ENCODE measurements around the gene C3orf62. TPM values are rescaled to one million over a fixed set of nuclear protein-coding genes. Genes with fewer than 3 reads are reported as not detected.

Gene C3orf62
- total and polyA plus RNA-seq, 4 donors: 0.96 to 3.1 (median 1.6) TPM

DNA sequence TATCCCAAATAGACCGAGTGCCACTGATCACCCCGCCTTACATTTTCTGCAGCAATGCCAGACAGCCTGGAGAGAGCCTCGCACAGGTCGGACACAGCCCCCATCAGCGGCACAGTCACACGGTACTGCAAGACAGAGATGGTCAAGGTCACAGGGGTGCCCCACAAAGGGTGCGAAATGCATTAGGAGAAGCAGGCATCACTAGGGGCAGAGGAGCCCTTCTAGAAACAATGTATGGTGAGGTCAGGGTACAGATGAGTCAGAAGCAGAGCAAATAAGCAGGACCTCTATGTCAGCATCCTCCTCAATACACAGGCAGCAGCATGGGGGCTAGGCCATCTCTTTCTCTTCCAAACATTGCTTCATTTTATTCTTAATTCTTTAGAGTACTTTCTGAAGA, 21.5 kb upstream of the C3orf62 start:
- no peak for TF ChIP-seq TAF1 (conservative IDR thresholded peaks at IDR 0.05)
- no peak for TF ChIP-seq NR2F2 (IDR thresholded peaks at IDR 0.05)
- TF ChIP-seq FOXA1 (IDR thresholded peaks at IDR 0.05): no peak
- Histone ChIP-seq H3K9me3 (ENCODE audit: control insufficient read depth in 4 of 4, low read length in 3 of 4) (no peaks in the 10 kb centered on the region), H3K4me1 (ENCODE audit: control insufficient read depth in 4 of 4, insufficient read depth in 4 of 4, low read length in 3 of 4) (no peaks in the 10 kb centered on the region), H3K36me3 (ENCODE audit: control insufficient read depth in 4 of 4, insufficient read depth in 3 of 4, low read depth in 1 of 4, low read length in 3 of 4) (peaks cover 12 to 55% (median 47%) of the 10 kb centered on the region in 4 donors), H3K9ac (ENCODE audit: low read depth in 1 of 2, low read length in 2 of 2) (no peak overlapping the region), H3K27ac (ENCODE audit: low read depth in 1 of 2, low read length in 2 of 2) (no peak overlapping the region), H3K27me3 (ENCODE audit: control insufficient read depth in 4 of 4, insufficient read depth in 4 of 4, low read length in 3 of 4) (no peaks in the 10 kb centered on the region), H3K4me3 (ENCODE audit: low read depth in 1 of 3, low read length in 3 of 3) (no peak overlapping the region)
- 95% methylated on average over 7 of the region's 7 CpGs for WGBS
- DNase-seq (ENCODE audit: low spot score): no peak

DNA sequence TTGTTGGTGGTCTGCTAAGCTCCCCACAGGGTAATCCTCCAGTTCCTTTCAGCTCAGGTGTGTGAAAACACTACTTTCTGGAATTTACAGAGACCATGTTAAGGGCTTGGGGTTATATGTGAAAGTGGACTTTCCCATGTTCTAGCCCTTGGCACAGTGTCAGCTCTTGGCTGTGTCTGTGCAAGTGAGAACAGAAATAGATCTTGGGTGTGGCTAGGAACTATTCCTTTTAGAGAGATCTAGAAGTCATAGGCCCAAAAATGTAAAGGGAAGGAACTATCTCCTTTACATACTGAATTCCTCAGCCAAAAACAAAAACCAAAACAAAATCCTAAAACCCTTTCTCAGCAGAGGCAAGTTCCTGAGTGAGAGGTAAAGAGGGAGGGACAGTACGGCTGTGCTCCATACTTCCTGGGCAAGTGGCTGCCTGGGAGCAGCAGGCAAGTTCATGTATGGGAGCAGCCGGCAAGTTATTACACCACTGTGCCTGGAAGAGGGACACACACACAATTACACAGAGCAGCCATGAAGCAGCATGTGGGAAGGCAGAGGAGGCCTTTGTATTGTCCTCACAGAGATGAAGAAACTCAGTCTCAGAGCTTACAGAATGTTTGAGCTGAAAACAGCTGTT, 19.9 kb upstream of the C3orf62 start:
- peaks cover 13 to 53% (median 50%) of the 10 kb centered on the region in 4 donors for H3K36me3 ChIP-seq (ENCODE audit: control insufficient read depth in 4 of 4, insufficient read depth in 3 of 4, low read depth in 1 of 4, low read length in 3 of 4)
- H3K27me3 ChIP-seq (ENCODE audit: control insufficient read depth in 4 of 4, insufficient read depth in 4 of 4, low read length in 3 of 4): no peaks in the 10 kb centered on the region
- H3K9me3 ChIP-seq (ENCODE audit: control insufficient read depth in 4 of 4, low read length in 3 of 4): no peaks in the 10 kb centered on the region
- 77% methylated on average over 2 of the region's 2 CpGs for WGBS
- H3K4me1 ChIP-seq (ENCODE audit: control insufficient read depth in 4 of 4, insufficient read depth in 4 of 4, low read length in 3 of 4): no peaks in the 10 kb centered on the region
- no peak overlapping the region for H3K4me3 ChIP-seq (ENCODE audit: low read depth in 1 of 3, low read length in 3 of 3)
- no peak for DNase-seq (ENCODE audit: low spot score)
- no peak overlapping the region for H3K27ac ChIP-seq (ENCODE audit: low read depth in 1 of 2, low read length in 2 of 2)
- no peak overlapping the region for H3K9ac ChIP-seq (ENCODE audit: low read depth in 1 of 2, low read length in 2 of 2)
- TF ChIP-seq, protein P1, sequence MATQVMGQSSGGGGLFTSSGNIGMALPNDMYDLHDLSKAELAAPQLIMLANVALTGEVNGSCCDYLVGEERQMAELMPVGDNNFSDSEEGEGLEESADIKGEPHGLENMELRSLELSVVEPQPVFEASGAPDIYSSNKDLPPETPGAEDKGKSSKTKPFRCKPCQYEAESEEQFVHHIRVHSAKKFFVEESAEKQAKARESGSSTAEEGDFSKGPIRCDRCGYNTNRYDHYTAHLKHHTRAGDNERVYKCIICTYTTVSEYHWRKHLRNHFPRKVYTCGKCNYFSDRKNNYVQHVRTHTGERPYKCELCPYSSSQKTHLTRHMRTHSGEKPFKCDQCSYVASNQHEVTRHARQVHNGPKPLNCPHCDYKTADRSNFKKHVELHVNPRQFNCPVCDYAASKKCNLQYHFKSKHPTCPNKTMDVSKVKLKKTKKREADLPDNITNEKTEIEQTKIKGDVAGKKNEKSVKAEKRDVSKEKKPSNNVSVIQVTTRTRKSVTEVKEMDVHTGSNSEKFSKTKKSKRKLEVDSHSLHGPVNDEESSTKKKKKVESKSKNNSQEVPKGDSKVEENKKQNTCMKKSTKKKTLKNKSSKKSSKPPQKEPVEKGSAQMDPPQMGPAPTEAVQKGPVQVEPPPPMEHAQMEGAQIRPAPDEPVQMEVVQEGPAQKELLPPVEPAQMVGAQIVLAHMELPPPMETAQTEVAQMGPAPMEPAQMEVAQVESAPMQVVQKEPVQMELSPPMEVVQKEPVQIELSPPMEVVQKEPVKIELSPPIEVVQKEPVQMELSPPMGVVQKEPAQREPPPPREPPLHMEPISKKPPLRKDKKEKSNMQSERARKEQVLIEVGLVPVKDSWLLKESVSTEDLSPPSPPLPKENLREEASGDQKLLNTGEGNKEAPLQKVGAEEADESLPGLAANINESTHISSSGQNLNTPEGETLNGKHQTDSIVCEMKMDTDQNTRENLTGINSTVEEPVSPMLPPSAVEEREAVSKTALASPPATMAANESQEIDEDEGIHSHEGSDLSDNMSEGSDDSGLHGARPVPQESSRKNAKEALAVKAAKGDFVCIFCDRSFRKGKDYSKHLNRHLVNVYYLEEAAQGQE (IDR thresholded peaks at IDR 0.05): no peak
- no peak for TF ChIP-seq YY1 (IDR thresholded peaks at IDR 0.05)
- no peak for TF ChIP-seq FOXA1 (IDR thresholded peaks at IDR 0.05)
- TF ChIP-seq GABPA (IDR thresholded peaks at IDR 0.05 in 1 of 2, conservative IDR thresholded peaks at IDR 0.05 in 1 of 2): no peak
- TF ChIP-seq, protein P2, sequence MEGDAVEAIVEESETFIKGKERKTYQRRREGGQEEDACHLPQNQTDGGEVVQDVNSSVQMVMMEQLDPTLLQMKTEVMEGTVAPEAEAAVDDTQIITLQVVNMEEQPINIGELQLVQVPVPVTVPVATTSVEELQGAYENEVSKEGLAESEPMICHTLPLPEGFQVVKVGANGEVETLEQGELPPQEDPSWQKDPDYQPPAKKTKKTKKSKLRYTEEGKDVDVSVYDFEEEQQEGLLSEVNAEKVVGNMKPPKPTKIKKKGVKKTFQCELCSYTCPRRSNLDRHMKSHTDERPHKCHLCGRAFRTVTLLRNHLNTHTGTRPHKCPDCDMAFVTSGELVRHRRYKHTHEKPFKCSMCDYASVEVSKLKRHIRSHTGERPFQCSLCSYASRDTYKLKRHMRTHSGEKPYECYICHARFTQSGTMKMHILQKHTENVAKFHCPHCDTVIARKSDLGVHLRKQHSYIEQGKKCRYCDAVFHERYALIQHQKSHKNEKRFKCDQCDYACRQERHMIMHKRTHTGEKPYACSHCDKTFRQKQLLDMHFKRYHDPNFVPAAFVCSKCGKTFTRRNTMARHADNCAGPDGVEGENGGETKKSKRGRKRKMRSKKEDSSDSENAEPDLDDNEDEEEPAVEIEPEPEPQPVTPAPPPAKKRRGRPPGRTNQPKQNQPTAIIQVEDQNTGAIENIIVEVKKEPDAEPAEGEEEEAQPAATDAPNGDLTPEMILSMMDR (IDR thresholded peaks at IDR 0.05; ENCODE audit: low read depth, low read length, missing input control): no peak
- TF ChIP-seq EGR1 (IDR thresholded peaks at IDR 0.05; ENCODE audit: low read depth in 2 of 2): no peak
- no peak for TF ChIP-seq FOXA2 (IDR thresholded peaks at IDR 0.05)
- TF ChIP-seq RAD21 (IDR thresholded peaks at IDR 0.05): no peak
- TF ChIP-seq RXRA (IDR thresholded peaks at IDR 0.05): no peak
- TF ChIP-seq TAF1 (conservative IDR thresholded peaks at IDR 0.05): no peak
- TF ChIP-seq, protein P3, sequence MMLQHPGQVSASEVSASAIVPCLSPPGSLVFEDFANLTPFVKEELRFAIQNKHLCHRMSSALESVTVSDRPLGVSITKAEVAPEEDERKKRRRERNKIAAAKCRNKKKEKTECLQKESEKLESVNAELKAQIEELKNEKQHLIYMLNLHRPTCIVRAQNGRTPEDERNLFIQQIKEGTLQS (IDR thresholded peaks at IDR 0.05): no peak
- TF ChIP-seq SP1 (IDR thresholded peaks at IDR 0.05): no peak
- TF ChIP-seq, protein P4, sequence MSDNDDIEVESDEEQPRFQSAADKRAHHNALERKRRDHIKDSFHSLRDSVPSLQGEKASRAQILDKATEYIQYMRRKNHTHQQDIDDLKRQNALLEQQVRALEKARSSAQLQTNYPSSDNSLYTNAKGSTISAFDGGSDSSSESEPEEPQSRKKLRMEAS (IDR thresholded peaks at IDR 0.05): no peak
- no peak for TF ChIP-seq HNF4A (conservative IDR thresholded peaks at IDR 0.05)
- no peak for TF ChIP-seq HNF4G (IDR thresholded peaks at IDR 0.05)
- TF ChIP-seq NR2F2 (IDR thresholded peaks at IDR 0.05): no peak
- TF ChIP-seq, protein P5, sequence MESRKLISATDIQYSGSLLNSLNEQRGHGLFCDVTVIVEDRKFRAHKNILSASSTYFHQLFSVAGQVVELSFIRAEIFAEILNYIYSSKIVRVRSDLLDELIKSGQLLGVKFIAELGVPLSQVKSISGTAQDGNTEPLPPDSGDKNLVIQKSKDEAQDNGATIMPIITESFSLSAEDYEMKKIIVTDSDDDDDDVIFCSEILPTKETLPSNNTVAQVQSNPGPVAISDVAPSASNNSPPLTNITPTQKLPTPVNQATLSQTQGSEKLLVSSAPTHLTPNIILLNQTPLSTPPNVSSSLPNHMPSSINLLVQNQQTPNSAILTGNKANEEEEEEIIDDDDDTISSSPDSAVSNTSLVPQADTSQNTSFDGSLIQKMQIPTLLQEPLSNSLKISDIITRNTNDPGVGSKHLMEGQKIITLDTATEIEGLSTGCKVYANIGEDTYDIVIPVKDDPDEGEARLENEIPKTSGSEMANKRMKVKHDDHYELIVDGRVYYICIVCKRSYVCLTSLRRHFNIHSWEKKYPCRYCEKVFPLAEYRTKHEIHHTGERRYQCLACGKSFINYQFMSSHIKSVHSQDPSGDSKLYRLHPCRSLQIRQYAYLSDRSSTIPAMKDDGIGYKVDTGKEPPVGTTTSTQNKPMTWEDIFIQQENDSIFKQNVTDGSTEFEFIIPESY (IDR thresholded peaks at IDR 0.05): no peak
- TF ChIP-seq JUND (IDR thresholded peaks at IDR 0.05): no peak
